Activated T-helper 2 cell treated with anti-CD3 and anti-CD28 coated beads, Interferon-gamma antibody, Interleukin-2, Interleukin-4, amounts not matched to agents 10 μg/mL and 5 μg/mL and 100 μg/mL, durations not matched to agents 14 hours and 24 hours and 36 hours (primary cell): ENCODE data around the gene LY6G6C. TPM values are rescaled to one million over a fixed set of nuclear protein-coding genes. Genes with fewer than 3 reads are reported as not detected.
"Not testable (repeated sequence)": the region's sequence is repeated elsewhere in the genome, so short reads cannot be mapped to it uniquely, and the experiment has no call there.

Source experiments
- DNase-seq: peaks from one replicate; pipeline ENCODE4 v3.0.0; 2021; ENCODE audit warnings: low spot score
- H3K27ac Mint-ChIP-seq: one replicate; pipeline ENCODE4 v1.8.0; 2021; ENCODE audit warnings: mixed read lengths
- H3K27me3 Mint-ChIP-seq: one replicate; pipeline ENCODE4 v1.8.0; 2021; ENCODE audit warnings: low read depth, mixed read lengths
- H3K36me3 Mint-ChIP-seq: one replicate; pipeline ENCODE4 v1.8.0; 2021; ENCODE audit warnings: low read depth, mixed read lengths
- H3K4me1 Mint-ChIP-seq: one replicate; pipeline ENCODE4 v1.8.0; 2021; ENCODE audit warnings: low read depth, mixed read lengths
- H3K4me3 Mint-ChIP-seq: one replicate; pipeline ENCODE4 v1.8.0; 2021; ENCODE audit warnings: low read depth, mild to moderate bottlenecking, moderate library complexity, mixed read lengths
- H3K9me3 Mint-ChIP-seq: one replicate; pipeline ENCODE4 v1.8.0; 2021; ENCODE audit warnings: mixed read lengths
- intact Hi-C: fragments of 100-400 bp; cut with micrococcal nuclease; formaldehyde crosslinking; loops from one replicate; pipeline ENCODE4 v1.15.1; 2023
- total RNA-seq: library from RNA; stranded (reverse); gene quantifications from 2 replicates; pipeline ENCODE4 v1.2.3, GENCODE V29; 2022

The LY6G6C gene
- total RNA-seq, 1 donor from 2014 or later = not detected

DNA sequence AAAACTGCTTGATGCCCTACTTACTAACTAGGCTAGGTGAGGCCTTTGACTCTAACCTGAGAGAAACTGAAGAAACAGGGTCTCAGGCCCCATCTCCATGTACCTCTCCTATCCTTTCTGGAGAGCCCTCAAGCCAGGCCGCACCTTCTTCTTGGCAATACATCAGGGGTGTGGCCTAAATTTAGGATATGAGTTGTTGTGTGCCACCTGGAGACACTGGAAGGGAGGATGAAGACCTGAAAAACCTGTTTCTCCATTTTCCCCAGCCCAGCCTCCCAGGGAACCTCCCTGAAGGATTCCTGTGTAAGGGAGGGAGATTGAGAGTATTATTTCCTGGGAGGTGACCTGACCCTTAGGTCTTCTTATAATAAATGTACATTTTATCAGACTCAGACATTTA, 3.3 kb downstream of the LY6G6C start:
- peaks cover 7% of the 10 kb centered on the region for H3K4me1 Mint-ChIP-seq
- no peaks in the 10 kb centered on the region for H3K9me3 Mint-ChIP-seq
- H3K27ac Mint-ChIP-seq = no peak overlapping the region
- H3K36me3 Mint-ChIP-seq = no peaks in the 10 kb centered on the region
- H3K4me3 Mint-ChIP-seq = no peak overlapping the region
- intact Hi-C loops = no loop called here
- peaks cover 8% of the 10 kb centered on the region for H3K27me3 Mint-ChIP-seq
- no peak for DNase-seq

DNA sequence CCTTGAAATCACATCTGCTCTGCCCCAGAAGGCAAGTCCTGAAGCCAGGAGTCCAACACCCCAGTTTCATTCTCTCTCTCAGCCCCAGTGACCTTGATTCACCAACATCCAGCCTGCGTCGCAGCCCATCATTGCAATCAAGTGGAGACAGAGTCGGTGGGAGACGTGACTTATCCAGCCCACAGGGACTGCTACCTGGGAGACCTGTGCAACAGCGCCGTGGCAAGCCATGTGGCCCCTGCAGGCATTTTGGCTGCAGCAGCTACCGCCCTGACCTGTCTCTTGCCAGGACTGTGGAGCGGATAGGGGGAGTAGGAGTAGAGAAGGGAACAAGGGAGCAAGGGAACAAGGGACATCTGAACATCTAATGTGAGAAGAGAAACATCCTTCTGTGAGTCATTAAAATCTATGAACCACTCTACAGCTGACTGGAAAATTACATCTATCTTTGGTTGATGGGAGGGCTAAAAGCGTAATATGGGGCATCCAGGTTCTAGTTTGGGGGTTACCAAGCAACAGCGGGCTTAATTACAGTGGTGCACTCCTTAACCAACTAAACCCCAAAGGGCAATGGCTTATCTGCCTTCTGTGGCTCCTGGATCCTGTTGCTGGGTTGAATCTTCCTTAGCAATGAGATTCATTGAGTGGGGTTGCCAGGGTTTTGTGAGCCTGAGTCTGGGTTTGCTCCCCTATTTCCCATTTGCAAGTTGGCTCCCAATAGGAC, 3.9 kb downstream of the LY6G6C start:
- DNase-seq = no peak
- intact Hi-C loops = no loop called here
- H3K27me3 Mint-ChIP-seq = peaks cover 11% of the 10 kb centered on the region
- peaks cover 7% of the 10 kb centered on the region for H3K4me1 Mint-ChIP-seq
- no peak overlapping the region for H3K27ac Mint-ChIP-seq
- H3K36me3 Mint-ChIP-seq = no peaks in the 10 kb centered on the region
- no peak overlapping the region for H3K4me3 Mint-ChIP-seq
- H3K9me3 Mint-ChIP-seq = no peaks in the 10 kb centered on the region

- DNase-seq = no peak
- Mint-ChIP-seq H3K4me1 (peaks cover 9% of the 10 kb centered on the region), H3K27ac (no peak within 1 kb of the TSS), H3K9me3 (no peaks in the 10 kb centered on the region), H3K36me3 (no peaks in the 10 kb centered on the region), H3K27me3 (peaks cover 13% of the 10 kb centered on the region), H3K4me3 (no peak within 1 kb of the TSS)
- intact Hi-C loops = no loop called here
Measured at GRCh38 chr6:31715022-31715958, 6.3 kb downstream of the LY6G6C start, which contains the start of gene LY6G6D. LY6G6D (plus strand) TSS chr6:31715348; CDS start chr6:31715356, 8 bp downstream.

DNA sequence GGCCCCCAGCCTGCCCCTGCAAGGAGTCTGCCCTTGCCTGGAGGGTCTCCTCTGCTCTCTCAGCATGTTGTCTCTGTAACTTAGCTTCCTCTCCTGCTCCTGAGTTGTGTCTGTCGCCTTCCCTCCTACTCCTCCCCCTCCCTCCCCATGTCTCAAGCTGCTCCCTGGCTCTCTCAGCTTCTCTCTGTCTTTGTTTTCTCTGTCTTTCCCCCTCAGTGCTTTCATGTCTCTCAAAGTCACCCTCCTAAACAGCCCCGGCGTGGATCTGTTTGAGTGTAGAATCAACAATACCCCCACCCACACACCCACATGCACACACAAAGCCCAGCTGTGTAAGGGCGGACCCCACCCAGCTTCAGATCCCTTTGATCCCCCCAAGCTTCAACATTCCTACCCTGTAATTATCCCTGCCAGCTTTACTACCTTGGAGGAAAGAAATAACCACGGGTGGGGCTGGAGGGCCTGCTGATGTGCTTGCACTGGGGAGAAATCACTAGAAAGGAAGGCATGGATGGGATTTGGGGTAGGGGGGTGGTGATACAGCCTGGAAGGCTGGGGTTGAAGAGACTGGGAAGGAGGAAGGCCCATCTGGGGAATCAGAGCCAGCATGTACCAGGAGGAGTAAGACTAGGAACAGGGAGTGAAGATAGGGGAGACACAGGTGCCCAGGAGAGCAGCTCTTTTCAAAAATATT, 7.4 kb downstream of the LY6G6C start:
- Mint-ChIP-seq H3K27me3 (peaks cover 9% of the 10 kb centered on the region), H3K4me1 (peaks cover 9% of the 10 kb centered on the region), H3K27ac (no peak overlapping the region), H3K36me3 (no peaks in the 10 kb centered on the region), H3K4me3 (no peak overlapping the region), H3K9me3 (no peaks in the 10 kb centered on the region)
- intact Hi-C loops = no loop called here
- DNase-seq = no peak

GRCh38 chr6:31713465-31713864, 8.1 kb downstream of the LY6G6C start:
- Mint-ChIP-seq H3K27ac (no peak overlapping the region), H3K27me3 (peaks cover 9% of the 10 kb centered on the region), H3K36me3 (no peaks in the 10 kb centered on the region), H3K4me1 (peaks cover 9% of the 10 kb centered on the region), H3K4me3 (no peak overlapping the region), H3K9me3 (no peaks in the 10 kb centered on the region)
- no peak for DNase-seq
- intact Hi-C loops = no loop called here

DNA sequence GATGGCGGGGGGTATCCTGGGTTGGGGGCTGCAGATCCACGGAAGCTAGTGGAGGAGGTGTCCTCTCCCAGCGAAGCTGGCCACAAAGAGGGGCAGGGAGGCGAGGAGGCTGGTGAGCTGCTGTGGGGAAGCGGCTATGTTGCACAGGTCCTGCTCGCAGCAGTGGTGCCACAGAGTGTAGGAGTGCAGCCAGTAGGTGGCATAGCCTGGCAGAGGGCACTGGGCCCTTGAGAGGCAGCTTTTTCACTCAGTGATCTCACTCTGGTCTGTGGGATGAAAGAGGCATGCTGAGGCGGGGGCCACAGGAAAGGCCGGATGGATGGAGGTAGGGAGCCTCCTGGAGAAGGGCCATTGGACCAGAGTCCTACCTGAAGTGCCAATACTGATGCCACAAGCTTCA, 9.2 kb downstream of the LY6G6C start:
- no peak for DNase-seq
- no peak overlapping the region for H3K27ac Mint-ChIP-seq
- peaks cover 9% of the 10 kb centered on the region for H3K27me3 Mint-ChIP-seq
- peaks cover 9% of the 10 kb centered on the region for H3K4me1 Mint-ChIP-seq
- H3K36me3 Mint-ChIP-seq = no peaks in the 10 kb centered on the region
- intact Hi-C loops = no loop called here
- H3K4me3 Mint-ChIP-seq = no peak overlapping the region
- no peaks in the 10 kb centered on the region for H3K9me3 Mint-ChIP-seq

DNA sequence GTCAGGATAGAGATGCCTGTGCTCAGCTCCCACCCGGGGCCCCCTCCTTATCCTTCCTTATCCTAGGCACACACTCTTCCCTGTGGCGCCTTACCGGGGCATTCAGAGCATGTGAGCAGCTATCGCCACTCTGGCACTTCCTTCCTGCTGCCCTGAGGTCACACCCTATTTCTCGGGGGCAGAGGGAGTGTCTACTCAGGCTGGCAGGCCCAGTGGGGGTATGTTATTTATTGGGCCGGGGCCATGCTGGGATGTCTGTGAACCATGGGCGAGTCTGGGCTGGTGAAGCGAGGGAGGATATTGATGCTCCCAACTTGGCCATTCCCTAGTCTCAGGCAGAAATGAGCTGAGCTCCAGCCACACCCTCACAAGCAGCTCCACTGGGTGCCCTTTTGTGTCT, 10.3 kb downstream of the LY6G6C start:
- intact Hi-C loops = no loop called here
- Mint-ChIP-seq H3K27ac (no peak overlapping the region), H3K4me3 (no peak overlapping the region), H3K4me1 (peaks cover 9% of the 10 kb centered on the region), H3K9me3 (no peaks in the 10 kb centered on the region), H3K36me3 (no peaks in the 10 kb centered on the region), H3K27me3 (peaks cover 9% of the 10 kb centered on the region)
- no peak for DNase-seq

- Mint-ChIP-seq H3K27me3 (peaks cover 9% of the 10 kb centered on the region), H3K4me1 (peaks cover 9% of the 10 kb centered on the region), H3K27ac (no peak overlapping the region), H3K36me3 (no peaks in the 10 kb centered on the region), H3K9me3 (no peaks in the 10 kb centered on the region), H3K4me3 (no peak overlapping the region)
- intact Hi-C loops = no loop called here
- no peak for DNase-seq
Measured at GRCh38 chr6:31710523-31711219, 10.9 kb downstream of the LY6G6C start.

DNA sequence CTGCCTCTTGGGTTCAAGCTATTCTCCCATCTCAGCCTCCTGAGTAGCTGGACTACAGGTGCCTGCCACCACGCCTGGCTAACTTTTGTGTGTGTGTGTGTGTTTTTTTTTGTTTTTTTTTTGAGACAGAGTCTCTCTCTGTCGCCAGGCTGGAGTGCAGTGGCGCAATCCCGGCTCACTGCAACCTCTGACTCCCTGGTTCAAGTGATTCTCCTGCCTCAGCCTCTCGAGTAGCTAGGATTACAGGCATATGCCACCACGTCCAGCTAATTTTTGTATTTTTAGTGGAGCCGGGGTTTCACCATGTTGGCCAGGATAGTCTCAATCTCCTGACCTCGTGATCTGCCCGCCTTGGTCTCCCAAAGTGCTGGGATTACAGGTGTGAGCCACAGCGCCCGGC, 12.4 kb downstream of the LY6G6C start:
- H3K27ac Mint-ChIP-seq, DNase-seq, intact Hi-C loops, H3K27me3 Mint-ChIP-seq, H3K4me3 Mint-ChIP-seq, H3K4me1 Mint-ChIP-seq, H3K9me3 Mint-ChIP-seq, H3K36me3 Mint-ChIP-seq: not testable (repeated sequence)

DNA sequence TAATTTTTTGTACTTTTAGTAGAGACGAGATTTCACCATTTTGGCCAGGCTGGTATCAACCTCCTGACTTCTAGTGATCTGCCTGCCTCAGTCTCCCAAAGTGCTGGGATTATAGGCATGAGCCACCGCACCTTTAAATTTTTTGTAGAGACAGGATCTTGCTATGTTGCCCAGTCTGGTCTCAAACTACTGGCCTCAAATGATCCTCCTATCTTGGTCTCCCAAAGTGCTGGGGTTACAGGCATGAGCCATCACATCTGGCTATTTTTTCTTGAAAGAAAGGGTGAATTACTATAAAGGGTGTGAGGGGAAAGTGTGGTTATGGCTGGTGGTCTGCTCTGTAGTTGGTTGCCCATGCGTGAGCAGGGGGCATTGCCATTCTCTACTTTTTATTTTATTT, 13.3 kb downstream of the LY6G6C start:
- Mint-ChIP-seq H3K9me3 (no peaks in the 10 kb centered on the region), H3K4me3 (no peak overlapping the region), H3K4me1 (peaks cover 13% of the 10 kb centered on the region), H3K27me3 (peaks cover 6% of the 10 kb centered on the region), H3K27ac (no peak overlapping the region), H3K36me3 (no peaks in the 10 kb centered on the region)
- no peak for DNase-seq
- intact Hi-C loops = no loop called here

GRCh38 chr6:31707701-31708100, 13.8 kb downstream of the LY6G6C start:
- H3K9me3 Mint-ChIP-seq = no peaks in the 10 kb centered on the region
- no peaks in the 10 kb centered on the region for H3K36me3 Mint-ChIP-seq
- H3K4me1 Mint-ChIP-seq = peaks cover 13% of the 10 kb centered on the region
- H3K4me3 Mint-ChIP-seq = no peak overlapping the region
- no peak overlapping the region for H3K27ac Mint-ChIP-seq
- DNase-seq = no peak
- peaks cover 4% of the 10 kb centered on the region for H3K27me3 Mint-ChIP-seq
- intact Hi-C loops = no loop called here

DNA sequence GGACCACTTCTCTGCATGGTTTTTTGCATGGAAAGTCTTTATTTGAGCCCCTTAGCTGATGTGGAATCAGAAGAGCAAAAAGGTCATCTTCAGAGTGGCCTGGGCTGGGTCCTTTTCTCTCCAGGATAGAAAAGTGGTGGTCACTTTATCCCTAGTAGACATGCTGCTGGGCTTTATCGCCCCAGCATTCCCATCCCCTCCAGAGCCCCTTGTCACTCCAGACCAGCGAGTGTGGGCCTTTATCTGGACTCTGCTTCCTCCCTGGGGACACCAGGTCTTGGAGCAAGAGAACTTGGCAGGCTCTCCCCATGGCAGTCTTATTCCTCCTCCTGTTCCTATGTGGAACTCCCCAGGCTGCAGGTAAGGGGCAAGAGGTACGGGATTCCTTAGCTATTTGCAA, 14.9 kb downstream of the LY6G6C start, which contains the start of gene LY6G6F:
LY6G6F (plus strand) TSS at position 268 of the 400 bp plus-strand sequence; CDS start at position 309, 41 bp downstream.
- Mint-ChIP-seq H3K4me1 (peaks cover 18% of the 10 kb centered on the region), H3K9me3 (no peaks in the 10 kb centered on the region), H3K36me3 (no peaks in the 10 kb centered on the region), H3K4me3 (no peak within 1 kb of the TSS), H3K27ac (no peak within 1 kb of the TSS), H3K27me3 (no peaks in the 10 kb centered on the region)
- DNase-seq = no peak
- intact Hi-C loops = no loop called here
